ENCODE measurements around the gene TMEM30A. TPM values are rescaled to one million over a fixed set of nuclear protein-coding genes. Genes with fewer than 3 reads are reported as not detected.

TMEM30A gene
- total and polyA plus RNA-seq, 12 donors = 33.7 to 134 (median 71.0) TPM

GRCh38 chr6:75329703-75330102 lies 45.1 kb upstream of the TMEM30A start:
- DNase-seq = no peak
- intact Hi-C loops (cut with DNase I) = no loop called here
- Histone ChIP-seq H3K4me3 (no peak overlapping the region), H3K9me3 (replicated peaks in 1 of 3) (no peaks in the 10 kb centered on the region), H3K27ac (no peak overlapping the region), H3K4me1 (replicated peaks in 1 of 2) (no peaks in the 10 kb centered on the region), H3K36me3 (replicated peaks in 1 of 2) (no peaks in the 10 kb centered on the region), H3K27me3 (no peaks in the 10 kb centered on the region)
- TF ChIP-seq POLR2A (IDR thresholded peaks at IDR 0.05) (no peak), CTCF (IDR thresholded peaks at IDR 0.05) (no peak)
- WGBS, 4 donors = 87 to 100% (median 97%) methylated on average over 1 of the region's 1 CpG

- no peak for TF ChIP-seq POLR2A (IDR thresholded peaks at IDR 0.05)
- TF ChIP-seq CTCF (IDR thresholded peaks at IDR 0.05) = no peak
- 78 to 93% (median 89%) methylated on average over 1 of the region's 1 CpG for WGBS, 4 donors
- no peaks in the 10 kb centered on the region for H3K4me1 ChIP-seq (replicated peaks in 1 of 2)
- intact Hi-C loops (cut with DNase I) = no loop called here
- no peaks in the 10 kb centered on the region for H3K27me3 ChIP-seq
- DNase-seq = no peak
- H3K27ac ChIP-seq = no peak overlapping the region
- H3K4me3 ChIP-seq = no peak overlapping the region
- H3K36me3 ChIP-seq (replicated peaks in 1 of 2) = no peaks in the 10 kb centered on the region
- no peaks in the 10 kb centered on the region for H3K9me3 ChIP-seq (replicated peaks in 1 of 3)
These were observed 43.2 kb upstream of the TMEM30A start for GRCh38 chr6:75327807-75328206.

GRCh38 chr6:75326557-75327258 lies 42.1 kb upstream of the TMEM30A start:
- Histone ChIP-seq H3K4me1 (replicated peaks in 1 of 2) (no peaks in the 10 kb centered on the region), H3K9me3 (replicated peaks in 1 of 3) (no peaks in the 10 kb centered on the region), H3K27me3 (no peaks in the 10 kb centered on the region), H3K36me3 (replicated peaks in 1 of 2) (no peaks in the 10 kb centered on the region), H3K4me3 (no peak overlapping the region), H3K27ac (no peak overlapping the region)
- 75 to 87% (median 83%) methylated on average over 2 of the region's 2 CpGs for WGBS, 4 donors
- no peak for DNase-seq
- intact Hi-C loops (cut with DNase I) = no loop called here
- TF ChIP-seq POLR2A (IDR thresholded peaks at IDR 0.05) (no peak), CTCF (IDR thresholded peaks at IDR 0.05) (no peak)

GRCh38 chr6:75318900-75319299 lies 34.3 kb upstream of the TMEM30A start:
- no peak for TF ChIP-seq CTCF (IDR thresholded peaks at IDR 0.05)
- TF ChIP-seq POLR2A (IDR thresholded peaks at IDR 0.05) = no peak
- H3K4me3 ChIP-seq = no peak overlapping the region
- no peaks in the 10 kb centered on the region for H3K9me3 ChIP-seq (replicated peaks in 1 of 3)
- no peaks in the 10 kb centered on the region for H3K4me1 ChIP-seq (replicated peaks in 1 of 2)
- H3K27me3 ChIP-seq = no peaks in the 10 kb centered on the region
- no peak overlapping the region for H3K27ac ChIP-seq
- intact Hi-C loops (cut with DNase I) = no loop called here
- DNase-seq = no peak
- WGBS, 4 donors = 68 to 97% (median 78%) methylated on average over 2 of the region's 2 CpGs
- H3K36me3 ChIP-seq (replicated peaks in 1 of 2) = no peaks in the 10 kb centered on the region
